Testis (tissue), 2 donors: ENCODE measurements around the gene PMEPA1.

Source experiments
- CTCF ChIP-seq, 3 experiments: fragments of 450-650 bp in 2 of 3; fragments of 200-600 bp in 1 of 3; sonication (generic) in 1 of 3; IDR thresholded peaks; one replicate each; pipeline ENCODE4 v1.5.1; 2016 to 2019; ENCODE audit warnings: antibody characterized with exemption in 3 of 3, mild to moderate bottlenecking in 2 of 3, moderate library complexity in 1 of 3
- POLR2A ChIP-seq: fragments of 450-650 bp; IDR thresholded peaks from one replicate; pipeline ENCODE4 v1.6.1; 2017; ENCODE audit warnings: antibody characterized with exemption, mild to moderate bottlenecking, moderate library complexity

GRCh38 chr20:57625181-57625958, 84.4 kb downstream of the PMEPA1 start:
- TF ChIP-seq CTCF (IDR thresholded peaks at IDR 0.05), result no peak
- no peak for TF ChIP-seq POLR2A
